DMS53 treated with DMSO at 0.1 percent for 48 hours (cell line): Measurements from ENCODE around the gene CD4.

Experiments used
- DNase-seq: peaks from one replicate; lab custom pipeline; 2025; ENCODE audit not compliant: unreplicated experiment; lab: John Stamatoyannopoulos, UW

Gene CD4

GRCh38 chr12:6810758-6811157 is 21.4 kb downstream of the CD4 start:
- no peak for DNase-seq

GRCh38 chr12:6813363-6813762 is 24.0 kb downstream of the CD4 start:
- no peak for DNase-seq

- no peak for DNase-seq
Observed at GRCh38 chr12:6816598-6816997, 27.3 kb downstream of the CD4 start.

GRCh38 chr12:6817098-6817497 is 27.8 kb downstream of the CD4 start:
- DNase-seq = no peak

GRCh38 chr12:6817662-6818157 is 28.4 kb downstream of the CD4 start:
- DNase-seq = no peak

- no peak for DNase-seq
Observed at GRCh38 chr12:6818222-6818621, 28.9 kb downstream of the CD4 start.

GRCh38 chr12:6818645-6819044 is 29.3 kb downstream of the CD4 start:
- no peak for DNase-seq

GRCh38 chr12:6819106-6820030 is 30.0 kb downstream of the CD4 start:
- DNase-seq = no peak

GRCh38 chr12:6820166-6820565 is 30.8 kb downstream of the CD4 start:
- DNase-seq = no peak

- peak; percentile 66 for DNase-seq
Observed at GRCh38 chr12:6821591-6822425, 32.5 kb downstream of the CD4 start, which contains the start of gene GPR162. GPR162 (plus strand) TSS chr12:6821821; CDS start chr12:6823899, 2,078 bp downstream.

GRCh38 chr12:6822426-6823135 is 33.3 kb downstream of the CD4 start:
- no peak for DNase-seq

- no peak for DNase-seq
Observed at GRCh38 chr12:6823182-6824084, 34.1 kb downstream of the CD4 start.

- DNase-seq = no peak
Observed at GRCh38 chr12:6824085-6824775, 34.9 kb downstream of the CD4 start.

- no peak for DNase-seq
Observed at GRCh38 chr12:6824901-6825381, 35.6 kb downstream of the CD4 start.

- DNase-seq = peak; percentile 95
Observed at GRCh38 chr12:6825398-6826124, 36.2 kb downstream of the CD4 start.

- DNase-seq = no peak
Observed at GRCh38 chr12:6826125-6826733, 36.9 kb downstream of the CD4 start.

- DNase-seq = no peak
Observed at GRCh38 chr12:6826734-6827436, 37.6 kb downstream of the CD4 start.
